HEK293T (cell line): ENCODE results near the gene HRH4.

ENCODE experiments used
- CTBP1 ChIP-seq: fragments of 450-650 bp; IDR thresholded peaks from 2 replicates; pipeline ENCODE4 v1.6.1; 2016; ENCODE audit warnings: borderline replicate concordance
- FOXA1 ChIP-seq: fragments of 450-650 bp; IDR thresholded peaks from 2 replicates; pipeline ENCODE4 v1.6.1; 2016; ENCODE audit warnings: mild to moderate bottlenecking
- FOXK2 ChIP-seq: fragments of 450-650 bp; IDR thresholded peaks from 2 replicates; pipeline ENCODE4 v1.6.1; 2016; ENCODE audit warnings: mild to moderate bottlenecking
- FOXM1 ChIP-seq: fragments of 450-650 bp; IDR thresholded peaks from 2 replicates; pipeline ENCODE4 v1.6.1; 2017; ENCODE audit warnings: mild to moderate bottlenecking, borderline replicate concordance
- HDGF ChIP-seq: fragments of 450-650 bp; IDR thresholded peaks from 2 replicates; pipeline ENCODE4 v1.6.1; 2017; ENCODE audit warnings: antibody characterized with exemption, borderline replicate concordance
- L3MBTL2 ChIP-seq: fragments of 450-650 bp; conservative IDR thresholded peaks from 2 replicates; pipeline ENCODE4 v1.6.1; 2016; ENCODE audit warnings: mild to moderate bottlenecking
- SUZ12 ChIP-seq: fragments of 450-650 bp; IDR thresholded peaks from 2 replicates; pipeline ENCODE4 v1.6.1; 2016; ENCODE audit warnings: mild to moderate bottlenecking
- TARDBP ChIP-seq: fragments of 450-650 bp; IDR thresholded peaks from 2 replicates; pipeline ENCODE4 v1.6.1; 2016
- TF ChIP-seq, protein P1 (sequence below): fragments of 450-650 bp; IDR thresholded peaks from 2 replicates; pipeline ENCODE4 v1.6.1; 2016

GRCh38 chr18:24426073-24426397, 34.4 kb upstream of the HRH4 start:
- TF ChIP-seq FOXM1 (no peak), SUZ12 (no peak), HDGF (no peak), FOXK2 (no peak), TARDBP (no peak), FOXA1 (no peak), CTBP1 (no peak), L3MBTL2 (no peak)
- TF ChIP-seq, protein P1, sequence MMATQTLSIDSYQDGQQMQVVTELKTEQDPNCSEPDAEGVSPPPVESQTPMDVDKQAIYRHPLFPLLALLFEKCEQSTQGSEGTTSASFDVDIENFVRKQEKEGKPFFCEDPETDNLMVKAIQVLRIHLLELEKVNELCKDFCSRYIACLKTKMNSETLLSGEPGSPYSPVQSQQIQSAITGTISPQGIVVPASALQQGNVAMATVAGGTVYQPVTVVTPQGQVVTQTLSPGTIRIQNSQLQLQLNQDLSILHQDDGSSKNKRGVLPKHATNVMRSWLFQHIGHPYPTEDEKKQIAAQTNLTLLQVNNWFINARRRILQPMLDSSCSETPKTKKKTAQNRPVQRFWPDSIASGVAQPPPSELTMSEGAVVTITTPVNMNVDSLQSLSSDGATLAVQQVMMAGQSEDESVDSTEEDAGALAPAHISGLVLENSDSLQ, result no peak
